DMS53 treated with DMSO at 0.1 percent for 48 hours (cell line): ENCODE measurements around the gene AAGAB.
"Not testable (repeated sequence)": the region's sequence is repeated elsewhere in the genome, so short reads cannot be mapped to it uniquely, and the experiment has no call there.

Experiments
- DNase-seq: peaks from one replicate; lab custom pipeline; 2025; ENCODE audit not compliant: unreplicated experiment; lab: John Stamatoyannopoulos, UW

Gene AAGAB

GRCh38 chr15:67154249-67154648 is 100.2 kb downstream of the AAGAB start:
- no peak for DNase-seq

GRCh38 chr15:67153044-67153443 is 101.4 kb downstream of the AAGAB start:
- DNase-seq = not testable (repeated sequence)

- no peak for DNase-seq
Observed at GRCh38 chr15:67152429-67152828, 102.0 kb downstream of the AAGAB start.
